ENCODE data around the gene BSCL2.

The BSCL2 gene

DNA sequence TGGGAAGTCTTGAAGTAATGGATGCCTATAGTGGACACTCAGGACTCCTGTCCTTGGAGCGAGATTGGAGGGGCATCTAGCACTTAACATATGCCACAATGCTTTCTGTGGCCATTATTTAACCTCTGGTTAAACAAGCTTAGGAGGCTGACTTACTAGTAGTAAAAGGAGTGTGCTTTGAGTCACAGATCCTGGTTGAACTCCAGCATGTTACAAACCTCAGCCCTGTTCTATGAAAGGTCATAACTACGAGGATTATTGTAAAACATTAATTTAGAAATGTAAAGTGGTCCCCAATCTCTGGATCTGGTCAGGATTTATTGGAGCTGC lies 34.1 kb downstream of the BSCL2 start:
- peak overlapping the region; percentile 92; the same call in 1 of the 2 replicates for H3K27ac ChIP-seq (ENCODE audit: low read depth, low read length)

DNA sequence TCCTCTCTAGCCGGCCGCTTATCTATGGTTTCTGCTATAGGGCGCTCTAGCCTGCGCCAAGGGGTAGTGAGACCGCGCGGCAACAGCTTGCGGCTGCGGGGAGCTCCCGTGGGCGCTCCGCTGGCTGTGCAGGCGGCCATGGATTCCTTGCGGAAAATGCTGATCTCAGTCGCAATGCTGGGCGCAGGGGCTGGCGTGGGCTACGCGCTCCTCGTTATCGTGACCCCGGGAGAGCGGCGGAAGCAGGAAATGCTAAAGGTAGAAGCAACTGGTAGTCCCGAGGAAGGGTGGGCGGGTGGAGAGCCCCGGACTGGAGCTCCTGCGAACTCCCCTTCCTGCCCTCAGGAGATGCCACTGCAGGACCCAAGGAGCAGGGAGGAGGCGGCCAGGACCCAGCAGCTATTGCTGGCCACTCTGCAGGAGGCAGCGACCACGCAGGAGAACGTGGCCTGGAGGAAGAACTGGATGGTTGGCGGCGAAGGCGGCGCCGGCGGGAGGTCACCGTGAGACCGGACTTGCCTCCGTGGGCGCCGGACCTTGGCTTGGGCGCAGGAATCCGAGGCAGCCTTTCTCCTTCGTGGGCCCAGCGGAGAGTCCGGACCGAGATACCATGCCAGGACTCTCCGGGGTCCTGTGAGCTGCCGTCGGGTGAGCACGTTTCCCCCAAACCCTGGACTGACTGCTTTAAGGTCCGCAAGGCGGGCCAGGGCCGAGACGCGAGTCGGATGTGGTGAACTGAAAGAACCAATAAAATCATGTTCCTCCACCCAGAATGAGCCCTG lies 35.4 kb downstream of the BSCL2 start, which contains the start of the genes LBHD1 and UQCC3:
Gene LBHD1, minus strand, starts transcription at position 660 of the 782 bp plus-strand sequence. CDS start 2,236 bp downstream, outside the sequence.
Gene UQCC3, plus strand, starts transcription at position 66 of the 782 bp plus-strand sequence. Its CDS starts 73 bp downstream, at position 139.
- Histone ChIP-seq H3K4me2 (ENCODE audit: low read length) (peak within 1 kb of the TSS; percentile 99), H3K9me2 (replicated peaks; ENCODE audit: control insufficient read depth, low read length) (no peaks in the 10 kb centered on the region), H3K4me1 (ENCODE audit: control insufficient read depth, low read length) (peaks cover 64% of the 10 kb centered on the region), H3K4me3 (ENCODE audit: low read length) (peak within 1 kb of the TSS; percentile 95), H3K27me3 (ENCODE audit: control insufficient read depth, low read length) (no peaks in the 10 kb centered on the region), H3K27ac (ENCODE audit: low read depth, low read length) (peak within 1 kb of the TSS; percentile 92), H3F3A (ENCODE audit: control insufficient read depth, insufficient read depth) (peaks cover 45% of the 10 kb centered on the region), H4K20me1 (ENCODE audit: control insufficient read depth, insufficient read depth, low read depth, low read length) (no peaks in the 10 kb centered on the region), H3K79me2 (ENCODE audit: control insufficient read depth, low read length) (peaks cover 85% of the 10 kb centered on the region), H3K9me3 (ENCODE audit: control insufficient read depth, insufficient read depth, low read length) (no peaks in the 10 kb centered on the region), H3K36me3 (ENCODE audit: control insufficient read depth, low read length) (peaks cover 76% of the 10 kb centered on the region)
- no peak for TF ChIP-seq EZH2phosphoT487 (IDR thresholded peaks at IDR 0.05; ENCODE audit: borderline replicate concordance, low read length)
- TF ChIP-seq, protein P1, sequence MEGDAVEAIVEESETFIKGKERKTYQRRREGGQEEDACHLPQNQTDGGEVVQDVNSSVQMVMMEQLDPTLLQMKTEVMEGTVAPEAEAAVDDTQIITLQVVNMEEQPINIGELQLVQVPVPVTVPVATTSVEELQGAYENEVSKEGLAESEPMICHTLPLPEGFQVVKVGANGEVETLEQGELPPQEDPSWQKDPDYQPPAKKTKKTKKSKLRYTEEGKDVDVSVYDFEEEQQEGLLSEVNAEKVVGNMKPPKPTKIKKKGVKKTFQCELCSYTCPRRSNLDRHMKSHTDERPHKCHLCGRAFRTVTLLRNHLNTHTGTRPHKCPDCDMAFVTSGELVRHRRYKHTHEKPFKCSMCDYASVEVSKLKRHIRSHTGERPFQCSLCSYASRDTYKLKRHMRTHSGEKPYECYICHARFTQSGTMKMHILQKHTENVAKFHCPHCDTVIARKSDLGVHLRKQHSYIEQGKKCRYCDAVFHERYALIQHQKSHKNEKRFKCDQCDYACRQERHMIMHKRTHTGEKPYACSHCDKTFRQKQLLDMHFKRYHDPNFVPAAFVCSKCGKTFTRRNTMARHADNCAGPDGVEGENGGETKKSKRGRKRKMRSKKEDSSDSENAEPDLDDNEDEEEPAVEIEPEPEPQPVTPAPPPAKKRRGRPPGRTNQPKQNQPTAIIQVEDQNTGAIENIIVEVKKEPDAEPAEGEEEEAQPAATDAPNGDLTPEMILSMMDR (IDR thresholded peaks at IDR 0.05; ENCODE audit: low read depth, low read length, poor library complexity, severe bottlenecking): no peak

More for the DNA sequence above, 34.1 kb downstream of the BSCL2 start:
- H3K4me1 ChIP-seq (ENCODE audit: control insufficient read depth, low read length): peaks cover 61% of the 10 kb centered on the region
- no peaks in the 10 kb centered on the region for H3K9me2 ChIP-seq (replicated peaks; ENCODE audit: control insufficient read depth, low read length)
- TF ChIP-seq, protein P1 (IDR thresholded peaks at IDR 0.05; ENCODE audit: low read depth, low read length, poor library complexity, severe bottlenecking): no peak
- TF ChIP-seq EZH2phosphoT487 (IDR thresholded peaks at IDR 0.05; ENCODE audit: borderline replicate concordance, low read length): no peak
- peaks cover 42% of the 10 kb centered on the region for H3F3A ChIP-seq (ENCODE audit: control insufficient read depth, insufficient read depth)
- no peaks in the 10 kb centered on the region for H3K9me3 ChIP-seq (ENCODE audit: control insufficient read depth, insufficient read depth, low read length)
- peaks cover 85% of the 10 kb centered on the region for H3K79me2 ChIP-seq (ENCODE audit: control insufficient read depth, low read length)
- peak overlapping the region; percentile 99 for H3K4me2 ChIP-seq (ENCODE audit: low read length)
- no peaks in the 10 kb centered on the region for H4K20me1 ChIP-seq (ENCODE audit: control insufficient read depth, insufficient read depth, low read depth, low read length)
- H3K36me3 ChIP-seq (ENCODE audit: control insufficient read depth, low read length): peaks cover 75% of the 10 kb centered on the region
- no peaks in the 10 kb centered on the region for H3K27me3 ChIP-seq (ENCODE audit: control insufficient read depth, low read length)
- peak overlapping the region; percentile 95 for H3K4me3 ChIP-seq (ENCODE audit: low read length)

DNA sequence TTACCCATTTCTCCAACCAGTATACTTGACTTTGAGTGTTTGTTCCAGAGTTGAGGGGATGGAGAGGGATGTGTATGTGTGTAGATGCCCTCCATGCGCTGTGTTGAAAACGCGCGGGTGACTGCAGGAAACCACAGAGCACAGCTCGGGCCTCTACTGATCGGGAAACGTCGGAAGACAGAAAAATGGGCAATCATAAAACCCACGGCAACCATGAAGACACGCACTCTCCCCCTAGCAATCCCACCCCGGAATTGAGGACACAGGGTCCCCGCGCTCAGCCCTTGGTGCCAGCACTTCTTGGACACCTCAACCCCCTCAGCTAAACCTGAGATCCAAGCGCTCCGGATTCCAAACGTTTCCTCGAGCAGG lies 36.0 kb downstream of the BSCL2 start:
- Histone ChIP-seq H3K27me3 (ENCODE audit: control insufficient read depth, low read length) (no peaks in the 10 kb centered on the region), H3K79me2 (ENCODE audit: control insufficient read depth, low read length) (peaks cover 85% of the 10 kb centered on the region), H3K4me2 (ENCODE audit: low read length) (peak overlapping the region; percentile 99), H3K4me1 (ENCODE audit: control insufficient read depth, low read length) (peaks cover 64% of the 10 kb centered on the region), H3K4me3 (ENCODE audit: low read length) (peak overlapping the region; percentile 95), H4K20me1 (ENCODE audit: control insufficient read depth, insufficient read depth, low read depth, low read length) (peaks cover 5% of the 10 kb centered on the region), H3K36me3 (ENCODE audit: control insufficient read depth, low read length) (peaks cover 76% of the 10 kb centered on the region), H3K27ac (ENCODE audit: low read depth, low read length) (peak overlapping the region; percentile 92), H3K9me2 (replicated peaks; ENCODE audit: control insufficient read depth, low read length) (no peaks in the 10 kb centered on the region), H3K9me3 (ENCODE audit: control insufficient read depth, insufficient read depth, low read length) (no peaks in the 10 kb centered on the region), H3F3A (ENCODE audit: control insufficient read depth, insufficient read depth) (peaks cover 46% of the 10 kb centered on the region)
- TF ChIP-seq, protein P1 (IDR thresholded peaks at IDR 0.05; ENCODE audit: low read depth, low read length, poor library complexity, severe bottlenecking): no peak
- TF ChIP-seq EZH2phosphoT487 (IDR thresholded peaks at IDR 0.05; ENCODE audit: borderline replicate concordance, low read length): no peak
